ENCODE results near the gene PACC1. TPM values are rescaled to one million over a fixed set of nuclear protein-coding genes. Genes with fewer than 3 reads are reported as not detected.

The PACC1 gene
- total RNA-seq, 4 donors from 2014 or later = 2.2 to 5.0 (median 3.7) TPM

DNA sequence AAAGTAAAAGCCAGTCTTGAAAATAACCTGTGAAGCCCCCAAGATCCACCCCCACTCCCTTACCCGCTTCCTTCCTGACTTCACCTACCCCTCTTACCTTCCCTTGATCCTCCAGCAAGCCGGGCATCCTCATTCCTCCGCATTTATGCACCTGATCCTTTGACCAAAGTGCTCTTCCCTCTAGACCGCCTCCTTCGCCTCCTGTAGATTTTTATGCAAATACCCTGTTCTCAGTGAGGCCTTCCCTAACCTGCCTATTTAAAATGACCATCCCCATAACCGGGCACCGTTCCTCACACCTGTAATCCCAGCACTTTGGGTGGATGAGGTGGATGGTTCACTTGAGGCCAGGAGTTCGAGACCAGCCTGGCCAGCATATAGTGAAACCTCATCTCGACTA, 17.0 kb upstream of the PACC1 start:
- intact Hi-C loops (cut with DNase I) = no loop called here
- Histone ChIP-seq H3K4me1 (peaks cover 11 to 30% (median 21%) of the 10 kb centered on the region in 4 donors), H3K4me3 (no peak overlapping the region), H3K9me3 (no peaks in the 10 kb centered on the region), H3K27ac (replicated peaks in 1 of 4) (no peak overlapping the region), H3K36me3 (no peaks in the 10 kb centered on the region), H3K27me3 (no peaks in the 10 kb centered on the region)
- no peak for TF ChIP-seq EP300 (IDR thresholded peaks at IDR 0.05)
- no peak for TF ChIP-seq POLR2A (IDR thresholded peaks at IDR 0.05; ENCODE audit: low read depth)
- TF ChIP-seq POLR2AphosphoS5 (IDR thresholded peaks at IDR 0.05) = no peak
- TF ChIP-seq, protein P1, sequence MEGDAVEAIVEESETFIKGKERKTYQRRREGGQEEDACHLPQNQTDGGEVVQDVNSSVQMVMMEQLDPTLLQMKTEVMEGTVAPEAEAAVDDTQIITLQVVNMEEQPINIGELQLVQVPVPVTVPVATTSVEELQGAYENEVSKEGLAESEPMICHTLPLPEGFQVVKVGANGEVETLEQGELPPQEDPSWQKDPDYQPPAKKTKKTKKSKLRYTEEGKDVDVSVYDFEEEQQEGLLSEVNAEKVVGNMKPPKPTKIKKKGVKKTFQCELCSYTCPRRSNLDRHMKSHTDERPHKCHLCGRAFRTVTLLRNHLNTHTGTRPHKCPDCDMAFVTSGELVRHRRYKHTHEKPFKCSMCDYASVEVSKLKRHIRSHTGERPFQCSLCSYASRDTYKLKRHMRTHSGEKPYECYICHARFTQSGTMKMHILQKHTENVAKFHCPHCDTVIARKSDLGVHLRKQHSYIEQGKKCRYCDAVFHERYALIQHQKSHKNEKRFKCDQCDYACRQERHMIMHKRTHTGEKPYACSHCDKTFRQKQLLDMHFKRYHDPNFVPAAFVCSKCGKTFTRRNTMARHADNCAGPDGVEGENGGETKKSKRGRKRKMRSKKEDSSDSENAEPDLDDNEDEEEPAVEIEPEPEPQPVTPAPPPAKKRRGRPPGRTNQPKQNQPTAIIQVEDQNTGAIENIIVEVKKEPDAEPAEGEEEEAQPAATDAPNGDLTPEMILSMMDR (IDR thresholded peaks at IDR 0.05) = no peak
- 96% methylated on average over 9 of the region's 9 CpGs for WGBS
- no peak for DNase-seq (ENCODE audit: extremely low spot score)

DNA sequence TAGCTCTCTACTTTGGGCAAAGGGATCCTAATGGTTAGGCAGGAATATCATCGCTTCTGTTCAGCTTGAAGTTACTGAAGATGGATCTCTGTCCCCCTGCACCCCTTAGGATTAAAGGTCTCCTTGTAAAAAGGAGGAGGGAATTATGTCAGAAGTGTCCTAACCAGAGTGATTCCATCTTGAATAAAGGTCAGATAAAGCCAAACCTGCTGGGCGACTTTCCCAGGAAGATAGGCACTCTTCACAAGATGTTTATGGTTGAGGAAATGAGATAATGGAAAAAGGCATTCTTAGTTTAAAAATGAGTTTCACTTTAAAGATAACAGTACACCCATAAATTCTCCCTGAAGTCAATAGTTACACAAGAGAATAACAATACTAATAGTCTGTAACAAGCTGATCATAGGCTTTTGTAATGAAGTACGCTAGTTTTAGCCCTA, 16.3 kb upstream of the PACC1 start:
- Histone ChIP-seq H3K4me3 (no peak overlapping the region), H3K4me1 (peaks cover 11 to 30% (median 21%) of the 10 kb centered on the region in 4 donors), H3K9me3 (no peaks in the 10 kb centered on the region), H3K27ac (replicated peaks in 1 of 4) (no peak overlapping the region), H3K27me3 (no peaks in the 10 kb centered on the region), H3K36me3 (no peaks in the 10 kb centered on the region)
- no peak for TF ChIP-seq EP300 (IDR thresholded peaks at IDR 0.05)
- TF ChIP-seq POLR2AphosphoS5 (IDR thresholded peaks at IDR 0.05) = no peak
- no peak for TF ChIP-seq POLR2A (IDR thresholded peaks at IDR 0.05; ENCODE audit: low read depth)
- TF ChIP-seq, protein P1 (IDR thresholded peaks at IDR 0.05) = no peak
- intact Hi-C loops (cut with DNase I) = no loop called here
- no peak for DNase-seq (ENCODE audit: extremely low spot score)
- WGBS = 90% methylated on average over 3 of the region's 3 CpGs

DNA sequence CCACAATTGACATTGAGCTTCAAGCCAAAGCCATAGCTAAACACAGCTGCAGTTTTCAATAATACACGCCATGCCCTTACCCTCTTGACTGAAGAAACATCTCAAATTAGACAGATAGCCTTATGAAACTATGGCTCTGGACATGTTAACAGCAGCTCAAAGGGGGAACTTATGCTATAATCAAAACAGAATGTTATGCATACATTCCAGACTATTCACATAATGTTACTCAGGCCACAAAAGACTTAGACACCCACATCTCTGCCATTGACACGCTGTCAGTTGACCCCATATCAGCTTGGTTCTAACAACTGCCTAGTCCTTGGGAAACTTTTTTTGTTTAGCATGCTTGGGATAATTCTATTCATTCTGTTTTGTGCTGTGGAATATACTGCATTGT, 15.7 kb upstream of the PACC1 start:
- H3K27ac ChIP-seq (replicated peaks in 1 of 4) = no peak overlapping the region
- intact Hi-C loops (cut with DNase I) = no loop called here
- 91% methylated on average over 2 of the region's 2 CpGs for WGBS
- H3K9me3 ChIP-seq = no peaks in the 10 kb centered on the region
- TF ChIP-seq, protein P1 (IDR thresholded peaks at IDR 0.05) = no peak
- TF ChIP-seq POLR2A (IDR thresholded peaks at IDR 0.05; ENCODE audit: low read depth) = no peak
- TF ChIP-seq EP300 (IDR thresholded peaks at IDR 0.05) = no peak
- no peak for TF ChIP-seq POLR2AphosphoS5 (IDR thresholded peaks at IDR 0.05)
- no peaks in the 10 kb centered on the region for H3K27me3 ChIP-seq
- no peak for DNase-seq (ENCODE audit: extremely low spot score)
- H3K4me1 ChIP-seq = peaks cover 11 to 30% (median 21%) of the 10 kb centered on the region in 4 donors
- H3K36me3 ChIP-seq = no peaks in the 10 kb centered on the region
- no peak overlapping the region for H3K4me3 ChIP-seq

DNA sequence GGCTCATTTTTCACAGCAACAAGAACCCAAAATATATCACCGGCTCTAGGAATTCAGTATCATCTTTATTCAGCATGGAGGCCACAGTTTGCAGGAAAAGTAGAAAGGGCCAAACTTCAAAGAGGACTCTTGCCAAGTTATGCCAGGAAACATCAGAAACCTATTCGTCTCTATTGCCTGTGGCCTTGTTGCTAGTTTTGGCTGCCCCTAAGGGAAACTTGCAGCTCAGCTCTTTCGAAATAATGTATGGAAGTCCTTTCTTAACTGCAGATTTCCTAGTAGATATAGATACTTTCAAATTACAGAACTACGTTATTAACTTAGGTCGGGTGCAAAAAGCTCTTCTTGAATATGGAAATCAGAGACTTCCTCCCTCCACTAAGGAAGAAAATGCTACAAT, 13.8 kb upstream of the PACC1 start:
- no peak overlapping the region for H3K27ac ChIP-seq (replicated peaks in 1 of 4)
- WGBS = 55% methylated on average over 5 of the region's 5 CpGs
- H3K27me3 ChIP-seq = no peaks in the 10 kb centered on the region
- intact Hi-C loops (cut with DNase I) = no loop called here
- no peaks in the 10 kb centered on the region for H3K36me3 ChIP-seq
- H3K4me3 ChIP-seq = no peak overlapping the region
- H3K9me3 ChIP-seq = no peaks in the 10 kb centered on the region
- H3K4me1 ChIP-seq = peaks cover 7 to 14% (median 7%) of the 10 kb centered on the region in 4 donors
- TF ChIP-seq POLR2AphosphoS5 (IDR thresholded peaks at IDR 0.05) = no peak
- no peak for TF ChIP-seq POLR2A (IDR thresholded peaks at IDR 0.05; ENCODE audit: low read depth)
- TF ChIP-seq, protein P1 (IDR thresholded peaks at IDR 0.05) = no peak
- TF ChIP-seq EP300 (IDR thresholded peaks at IDR 0.05) = no peak
- DNase-seq (ENCODE audit: extremely low spot score) = no peak

DNA sequence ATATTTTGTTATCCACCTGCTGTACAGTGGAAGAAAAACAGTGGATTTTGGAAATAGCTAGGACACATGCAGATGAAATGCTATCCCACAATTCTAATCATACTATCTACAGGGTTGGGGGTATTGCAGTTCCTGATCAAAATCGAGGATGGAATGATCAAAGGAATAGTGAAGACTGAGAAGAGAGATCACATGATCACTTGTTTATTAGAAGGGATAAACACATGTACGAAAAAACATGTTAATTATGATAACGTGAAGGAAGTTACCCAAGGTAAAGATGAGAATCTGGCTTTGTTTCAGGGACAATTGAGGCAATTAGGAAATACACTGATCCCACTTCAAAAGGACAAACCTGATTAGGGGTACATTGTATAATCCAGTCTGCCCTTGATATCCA, 9.2 kb upstream of the PACC1 start:
- no peak for TF ChIP-seq EP300 (IDR thresholded peaks at IDR 0.05)
- no peak for TF ChIP-seq POLR2A (IDR thresholded peaks at IDR 0.05; ENCODE audit: low read depth)
- TF ChIP-seq, protein P1 (IDR thresholded peaks at IDR 0.05) = no peak
- no peak for TF ChIP-seq POLR2AphosphoS5 (IDR thresholded peaks at IDR 0.05)
- H3K9me3 ChIP-seq = no peaks in the 10 kb centered on the region
- no peaks in the 10 kb centered on the region for H3K4me1 ChIP-seq
- DNase-seq (ENCODE audit: extremely low spot score) = no peak
- WGBS = 68% methylated on average over 3 of the region's 3 CpGs
- H3K4me3 ChIP-seq = no peak overlapping the region
- no peaks in the 10 kb centered on the region for H3K27me3 ChIP-seq
- intact Hi-C loops (cut with DNase I) = no loop called here
- no peaks in the 10 kb centered on the region for H3K36me3 ChIP-seq
- no peak overlapping the region for H3K27ac ChIP-seq (replicated peaks in 1 of 4)
